ENCODE data around the gene VPS39. TPM values are rescaled to one million over a fixed set of nuclear protein-coding genes. Genes with fewer than 3 reads are reported as not detected.

The VPS39 gene
- total and polyA plus RNA-seq, 2 of the 8 experiments (the other 6 are each of a cell fraction or from before 2014, with no cell fraction given), result 34.4 to 36.6 TPM

DNA sequence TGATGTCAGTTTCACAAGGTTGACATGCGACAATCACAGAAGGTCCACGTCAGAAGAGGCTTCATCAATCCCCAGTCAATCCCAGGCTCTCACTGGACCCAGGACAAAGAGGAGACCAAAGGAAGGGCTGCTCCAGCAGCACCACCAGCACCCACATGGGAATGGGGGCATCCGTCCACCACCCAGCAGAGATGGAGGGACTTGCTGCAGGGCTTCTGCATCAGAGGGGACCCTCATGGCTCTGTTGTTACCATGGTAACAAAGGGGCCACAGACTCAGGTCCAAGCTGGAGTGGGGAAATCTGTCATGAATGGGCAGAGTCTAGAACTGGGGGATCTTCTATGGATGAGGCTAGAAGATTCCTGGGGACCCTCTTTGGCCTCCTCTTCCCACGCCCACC, 64.7 kb downstream of the VPS39 start:
- Histone ChIP-seq H4K91ac (replicated peaks; ENCODE audit: insufficient read length, low read length) (no peak overlapping the region), H3K36me3 (ENCODE audit: control insufficient read depth in 2 of 4, insufficient read depth in 4 of 4, low read length in 3 of 4) (no peaks in the 10 kb centered on the region), H3K4ac (replicated peaks; ENCODE audit: insufficient read length, low read depth, low read length) (no peak overlapping the region), H3K9me3 (ENCODE audit: insufficient read depth in 2 of 2, low read depth in 1 of 2, low read length in 1 of 2) (peaks cover 4 to 8% of the 10 kb centered on the region in 2 experiments; a peak in 1 of 4 replicates), H3K56ac (replicated peaks; ENCODE audit: insufficient read length, low read depth, low read length) (no peak overlapping the region), H3K4me2 (ENCODE audit: insufficient read depth in 1 of 2, low read depth in 2 of 2, low read length in 2 of 2) (no peak overlapping the region), H2BK120ac (replicated peaks; ENCODE audit: low read depth, low read length) (no peak overlapping the region), H2AFZ (ENCODE audit: low read length) (no peak overlapping the region), H3K4me3 (ENCODE audit: extremely low read depth in 1 of 4, insufficient read depth in 2 of 4, low read depth in 3 of 4, low read length in 4 of 4) (no peak overlapping the region), H3K4me1 (replicated peaks in 1 of 4; ENCODE audit: control insufficient read depth in 3 of 4, insufficient read depth in 4 of 4, low read length in 3 of 4) (no peaks in the 10 kb centered on the region; a peak in 1 of 7 replicates), H3K14ac (ENCODE audit: insufficient read length) (no peak overlapping the region), H3K79me1 (ENCODE audit: low read depth, low read length) (no peaks in the 10 kb centered on the region), H3K27ac (ENCODE audit: low read depth, low read length) (no peak overlapping the region), H2BK5ac (ENCODE audit: low read depth, low read length) (no peak overlapping the region), H2AK5ac (ENCODE audit: low read depth, low read length) (no peak overlapping the region), H2BK20ac (ENCODE audit: low read length) (no peak overlapping the region), H3K9ac (replicated peaks in 1 of 4; ENCODE audit: extremely low read depth in 1 of 4, low read depth in 3 of 4, low read length in 3 of 4) (no peak overlapping the region), H2BK12ac (ENCODE audit: low read depth, low read length) (no peak overlapping the region), H4K5ac (ENCODE audit: insufficient read length, low read depth, low read length) (no peak overlapping the region), H4K20me1 (replicated peaks in 1 of 2; ENCODE audit: control insufficient read depth in 1 of 2, insufficient read depth in 2 of 2, low read length in 2 of 2) (no peaks in the 10 kb centered on the region), H3K23me2 (ENCODE audit: low read depth, low read length) (no peaks in the 10 kb centered on the region), H2BK15ac (ENCODE audit: low read length) (no peak overlapping the region), H3K18ac (ENCODE audit: extremely low read depth, low read length) (no peak overlapping the region), H3K23ac (ENCODE audit: insufficient read length) (no peak overlapping the region), H3K27me3 (replicated peaks in 1 of 4; ENCODE audit: control insufficient read depth in 3 of 4, extremely low read depth in 1 of 4, insufficient read depth in 3 of 4, low read length in 3 of 4) (no peaks in the 10 kb centered on the region), H3K79me2 (ENCODE audit: control insufficient read depth in 1 of 2, insufficient read depth in 2 of 2, low read length in 2 of 2) (no peaks in the 10 kb centered on the region), H4K8ac (ENCODE audit: extremely low read depth, insufficient read depth, low read length) (no peak overlapping the region)
- TF ChIP-seq SP4 (IDR thresholded peaks at IDR 0.05; ENCODE audit: low read length) (no peak), E2F6 (IDR thresholded peaks at IDR 0.05) (no peak), TEAD4 (IDR thresholded peaks at IDR 0.05; ENCODE audit: low read depth, low read length) (no peak), CBX8 (IDR thresholded peaks at IDR 0.05; ENCODE audit: borderline replicate concordance, low read depth, low read length) (no peak), NRF1 (IDR thresholded peaks at IDR 0.05; ENCODE audit: low read depth, low read length) (no peak), SP2 (IDR thresholded peaks at IDR 0.05; ENCODE audit: low read length) (no peak), TAF7 (optimal IDR thresholded peaks at IDR 0.05; ENCODE audit: borderline replicate concordance, low read depth, low read length) (no peak), RAD21 (IDR thresholded peaks at IDR 0.05 in 1 of 2, conservative IDR thresholded peaks at IDR 0.05 in 1 of 2; ENCODE audit: low read depth in 2 of 2, low read length in 2 of 2) (no peak)
- TF ChIP-seq, protein P1, sequence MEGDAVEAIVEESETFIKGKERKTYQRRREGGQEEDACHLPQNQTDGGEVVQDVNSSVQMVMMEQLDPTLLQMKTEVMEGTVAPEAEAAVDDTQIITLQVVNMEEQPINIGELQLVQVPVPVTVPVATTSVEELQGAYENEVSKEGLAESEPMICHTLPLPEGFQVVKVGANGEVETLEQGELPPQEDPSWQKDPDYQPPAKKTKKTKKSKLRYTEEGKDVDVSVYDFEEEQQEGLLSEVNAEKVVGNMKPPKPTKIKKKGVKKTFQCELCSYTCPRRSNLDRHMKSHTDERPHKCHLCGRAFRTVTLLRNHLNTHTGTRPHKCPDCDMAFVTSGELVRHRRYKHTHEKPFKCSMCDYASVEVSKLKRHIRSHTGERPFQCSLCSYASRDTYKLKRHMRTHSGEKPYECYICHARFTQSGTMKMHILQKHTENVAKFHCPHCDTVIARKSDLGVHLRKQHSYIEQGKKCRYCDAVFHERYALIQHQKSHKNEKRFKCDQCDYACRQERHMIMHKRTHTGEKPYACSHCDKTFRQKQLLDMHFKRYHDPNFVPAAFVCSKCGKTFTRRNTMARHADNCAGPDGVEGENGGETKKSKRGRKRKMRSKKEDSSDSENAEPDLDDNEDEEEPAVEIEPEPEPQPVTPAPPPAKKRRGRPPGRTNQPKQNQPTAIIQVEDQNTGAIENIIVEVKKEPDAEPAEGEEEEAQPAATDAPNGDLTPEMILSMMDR (IDR thresholded peaks at IDR 0.05; ENCODE audit: control extremely low read depth in 1 of 3, insufficient read depth in 1 of 3, low read depth in 1 of 3, low read length in 3 of 3), result no peak
- CTCF ChIA-PET (ENCODE audit: partially characterized antibody), result interaction anchor here (1.2 to 22.6 kb wide), 8 partner anchors 7 to 241 kb away, joined by 3 to 416 read pairs (median 7); partner anchors contain the start of gene PLA2G4F
- POLR2A ChIA-PET (ENCODE audit: partially characterized antibody), result no interaction called here
- DNase-seq (ENCODE audit: low read depth in 1 of 2, low spot score in 2 of 2), result no peak
- no peak for FAIRE-seq
- WGBS, 2 experiments (ENCODE audit: extremely low coverage in 1 of 2, insufficient coverage in 1 of 2, insufficient read length in 1 of 2, insufficient replicate concordance in 2 of 2, low coverage in 1 of 2, low lambda C conversion rate in 2 of 2, missing lambda C conversion rate in 1 of 2), result 87% methylated on average over 3 of the region's 4 CpGs; no CpG with 5 or more reads in 1 of the 2 experiments
